Stimulated activated CD4-positive, alpha-beta T cell treated with anti-CD3 and anti-CD28 coated beads, Interleukin-4, amount 100 ng/mL, for 48 hours (primary cell): ENCODE results near the gene IGFL2.

Source experiments
- DNase-seq, 2 donors: peaks; one replicate each; pipeline ENCODE4 v3.0.0-alpha.2; 2020; ENCODE audit warnings: low read depth in 2 of 2

IGFL2 gene

GRCh38 chr19:46209051-46209450, 61.0 kb downstream of the IGFL2 start:
- DNase-seq = no peak

GRCh38 chr19:46209472-46209871, 61.4 kb downstream of the IGFL2 start:
- DNase-seq = no peak

GRCh38 chr19:46210669-46211068, 62.6 kb downstream of the IGFL2 start:
- DNase-seq = no peak
